K562 (cell line): Measurements from ENCODE around the gene TLR5.

Experiments
- NFIC ChIP-seq: fragments of 450-650 bp; IDR thresholded peaks from 2 replicates; pipeline ENCODE4 v1.6.1; 2017; ENCODE audit warnings: mild to moderate bottlenecking, inconsistent platforms
- ZBTB8A ChIP-seq: fragments of 450-650 bp; IDR thresholded peaks from 2 replicates; pipeline ENCODE4 v1.6.1; 2018; ENCODE audit warnings: mild to moderate bottlenecking, moderate library complexity; ENCODE audit not compliant: partially characterized antibody
- ZNF253 ChIP-seq: fragments of 250-450 bp; sonication (Bioruptor Pico); conservative IDR thresholded peaks from 2 replicates; pipeline ENCODE4 v1.6.1; 2021; ENCODE audit warnings: mild to moderate bottlenecking
- TF ChIP-seq, protein P1 (sequence below), 2 experiments: IDR thresholded peaks; 2 replicates each; pipeline ENCODE4 v1.6.1; 2011; ENCODE audit warnings: borderline replicate concordance in 1 of 2, control low read depth in 1 of 2, low read depth in 1 of 2, low read length in 1 of 2, mild to moderate bottlenecking in 1 of 2, mixed read lengths in 1 of 2, moderate library complexity in 1 of 2; ENCODE audit not compliant: insufficient read depth in 1 of 2, insufficient read length in 1 of 2, poor library complexity in 1 of 2, severe bottlenecking in 1 of 2; ENCODE audit errors: extremely low read depth in 1 of 2
- TF ChIP-seq, protein P2 (sequence below): fragments of 250-450 bp; sonication (Bioruptor Pico); IDR thresholded peaks from 2 replicates; pipeline ENCODE4 v1.8.0; 2022; ENCODE audit warnings: inconsistent platforms, mild to moderate bottlenecking, moderate library complexity, borderline replicate concordance
- TF ChIP-seq, protein P3 (sequence below): sonication (generic); formaldehyde crosslinking; IDR thresholded peaks from 2 replicates; pipeline ENCODE4 v1.5.0; 2020; ENCODE audit warnings: missing genetic modification reagents
- TF ChIP-seq, protein P4 (sequence below): fragments of 450-650 bp; formaldehyde crosslinking; IDR thresholded peaks from 2 replicates; pipeline ENCODE4 v1.4.0; 2020; ENCODE audit warnings: mild to moderate bottlenecking, moderate library complexity

DNA sequence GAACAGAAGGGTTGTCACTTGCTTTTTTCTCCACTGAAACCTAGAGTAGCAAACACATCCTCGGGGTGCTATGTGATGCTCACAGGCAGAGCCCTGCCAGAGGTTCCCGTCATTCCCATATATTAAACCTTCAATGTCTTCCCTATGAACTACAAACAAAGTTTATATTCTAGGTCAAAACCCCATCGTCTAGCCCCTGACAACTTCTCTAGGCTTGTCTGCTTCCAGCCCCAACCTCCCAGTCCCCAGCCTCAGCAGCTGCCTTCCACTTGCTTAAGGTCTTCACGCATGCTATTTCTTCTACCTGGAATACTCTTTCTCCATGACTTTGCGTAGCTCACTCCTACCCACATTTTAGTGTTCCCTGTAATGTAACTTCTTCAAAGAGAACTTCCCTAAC, 1.9 kb upstream of the TLR5 start:
- no peak for TF ChIP-seq NFIC
- no peak for TF ChIP-seq ZBTB8A
- TF ChIP-seq, protein P1, sequence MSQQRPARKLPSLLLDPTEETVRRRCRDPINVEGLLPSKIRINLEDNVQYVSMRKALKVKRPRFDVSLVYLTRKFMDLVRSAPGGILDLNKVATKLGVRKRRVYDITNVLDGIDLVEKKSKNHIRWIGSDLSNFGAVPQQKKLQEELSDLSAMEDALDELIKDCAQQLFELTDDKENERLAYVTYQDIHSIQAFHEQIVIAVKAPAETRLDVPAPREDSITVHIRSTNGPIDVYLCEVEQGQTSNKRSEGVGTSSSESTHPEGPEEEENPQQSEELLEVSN (IDR thresholded peaks at IDR 0.05; ENCODE audit: borderline replicate concordance in 1 of 2, extremely low read depth in 1 of 2, insufficient read depth in 1 of 2, insufficient read length in 1 of 2, low read depth in 1 of 2, low read length in 1 of 2, poor library complexity in 1 of 2, severe bottlenecking in 1 of 2), result no peak
- TF ChIP-seq, protein P2, sequence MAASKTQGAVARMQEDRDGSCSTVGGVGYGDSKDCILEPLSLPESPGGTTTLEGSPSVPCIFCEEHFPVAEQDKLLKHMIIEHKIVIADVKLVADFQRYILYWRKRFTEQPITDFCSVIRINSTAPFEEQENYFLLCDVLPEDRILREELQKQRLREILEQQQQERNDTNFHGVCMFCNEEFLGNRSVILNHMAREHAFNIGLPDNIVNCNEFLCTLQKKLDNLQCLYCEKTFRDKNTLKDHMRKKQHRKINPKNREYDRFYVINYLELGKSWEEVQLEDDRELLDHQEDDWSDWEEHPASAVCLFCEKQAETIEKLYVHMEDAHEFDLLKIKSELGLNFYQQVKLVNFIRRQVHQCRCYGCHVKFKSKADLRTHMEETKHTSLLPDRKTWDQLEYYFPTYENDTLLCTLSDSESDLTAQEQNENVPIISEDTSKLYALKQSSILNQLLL (CRISPR knock-in tag), result no peak
- no peak for TF ChIP-seq ZNF253 (CRISPR knock-in tag)
- TF ChIP-seq, protein P3, sequence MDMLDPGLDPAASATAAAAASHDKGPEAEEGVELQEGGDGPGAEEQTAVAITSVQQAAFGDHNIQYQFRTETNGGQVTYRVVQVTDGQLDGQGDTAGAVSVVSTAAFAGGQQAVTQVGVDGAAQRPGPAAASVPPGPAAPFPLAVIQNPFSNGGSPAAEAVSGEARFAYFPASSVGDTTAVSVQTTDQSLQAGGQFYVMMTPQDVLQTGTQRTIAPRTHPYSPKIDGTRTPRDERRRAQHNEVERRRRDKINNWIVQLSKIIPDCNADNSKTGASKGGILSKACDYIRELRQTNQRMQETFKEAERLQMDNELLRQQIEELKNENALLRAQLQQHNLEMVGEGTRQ (CRISPR knock-in tag), result no peak
- TF ChIP-seq, protein P4, sequence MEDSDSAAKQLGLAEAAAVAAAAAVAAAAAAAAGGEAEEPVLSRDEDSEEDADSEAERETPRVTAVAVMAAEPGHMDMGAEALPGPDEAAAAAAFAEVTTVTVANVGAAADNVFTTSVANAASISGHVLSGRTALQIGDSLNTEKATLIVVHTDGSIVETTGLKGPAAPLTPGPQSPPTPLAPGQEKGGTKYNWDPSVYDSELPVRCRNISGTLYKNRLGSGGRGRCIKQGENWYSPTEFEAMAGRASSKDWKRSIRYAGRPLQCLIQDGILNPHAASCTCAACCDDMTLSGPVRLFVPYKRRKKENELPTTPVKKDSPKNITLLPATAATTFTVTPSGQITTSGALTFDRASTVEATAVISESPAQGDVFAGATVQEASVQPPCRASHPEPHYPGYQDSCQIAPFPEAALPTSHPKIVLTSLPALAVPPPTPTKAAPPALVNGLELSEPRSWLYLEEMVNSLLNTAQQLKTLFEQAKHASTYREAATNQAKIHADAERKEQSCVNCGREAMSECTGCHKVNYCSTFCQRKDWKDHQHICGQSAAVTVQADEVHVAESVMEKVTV, result no peak
